Activated CD8-positive, alpha-beta T cell treated with anti-CD3 and anti-CD28 coated beads for 36 hours (primary cell): ENCODE results near the gene CERS6. TPM values are rescaled to one million over a fixed set of nuclear protein-coding genes. Genes with fewer than 3 reads are reported as not detected.

Experiments
- ATAC-seq: fragments of 200-7000 bp; cut with Tn5 transposase; one replicate; pipeline ENCODE4 v1.10.0; 2021; ENCODE audit warnings: mild to moderate bottlenecking, moderate library complexity
- CTCF ChIA-PET: fragments of 350-600 bp; sonication (Branson Sonifier 250); formaldehyde crosslinking; loops from one replicate; lab custom pipeline; 2021; ENCODE audit warnings: antibody characterized with exemption; lab: Charles Lee
- POLR2A ChIA-PET: fragments of 350-600 bp; sonication (Branson Sonifier 250); formaldehyde crosslinking; loops from one replicate; lab custom pipeline; 2021; ENCODE audit warnings: antibody characterized with exemption; lab: Charles Lee
- DNase-seq: peaks from one replicate; pipeline ENCODE4 v3.0.0-alpha.2; 2020
- H3K27ac Mint-ChIP-seq: one replicate; pipeline ENCODE4 v1.8.0; 2021; ENCODE audit warnings: mild to moderate bottlenecking, mixed read lengths
- H3K27me3 Mint-ChIP-seq: one replicate; pipeline ENCODE4 v1.8.0; 2021; ENCODE audit warnings: mixed read lengths
- H3K36me3 Mint-ChIP-seq: one replicate; pipeline ENCODE4 v1.8.0; 2021; ENCODE audit warnings: low read depth, mixed read lengths
- H3K4me1 Mint-ChIP-seq: one replicate; pipeline ENCODE4 v1.8.0; 2021; ENCODE audit warnings: low read depth, mixed read lengths
- H3K4me3 Mint-ChIP-seq: one replicate; pipeline ENCODE4 v1.8.0; 2021; ENCODE audit warnings: mild to moderate bottlenecking, moderate library complexity, mixed read lengths
- H3K9me3 Mint-ChIP-seq: one replicate; pipeline ENCODE4 v1.8.0; 2021; ENCODE audit warnings: mixed read lengths
- CTCF ChIP-seq: fragments of 200-600 bp; IDR thresholded peaks from one replicate; pipeline ENCODE4 v1.8.0; 2022; ENCODE audit warnings: antibody characterized with exemption, mild to moderate bottlenecking
- intact Hi-C: fragments of 100-400 bp; cut with micrococcal nuclease; formaldehyde crosslinking; loops from one replicate; pipeline ENCODE4 v1.10.0; 2022
- total RNA-seq, 2 experiments: library from RNA; stranded (reverse); gene quantifications; one replicate each; pipeline ENCODE4 v1.2.3, GENCODE V29; 2021

CERS6 gene
- total RNA-seq, 2 experiments from 2014 or later = 15.4 to 16.1 TPM

DNA sequence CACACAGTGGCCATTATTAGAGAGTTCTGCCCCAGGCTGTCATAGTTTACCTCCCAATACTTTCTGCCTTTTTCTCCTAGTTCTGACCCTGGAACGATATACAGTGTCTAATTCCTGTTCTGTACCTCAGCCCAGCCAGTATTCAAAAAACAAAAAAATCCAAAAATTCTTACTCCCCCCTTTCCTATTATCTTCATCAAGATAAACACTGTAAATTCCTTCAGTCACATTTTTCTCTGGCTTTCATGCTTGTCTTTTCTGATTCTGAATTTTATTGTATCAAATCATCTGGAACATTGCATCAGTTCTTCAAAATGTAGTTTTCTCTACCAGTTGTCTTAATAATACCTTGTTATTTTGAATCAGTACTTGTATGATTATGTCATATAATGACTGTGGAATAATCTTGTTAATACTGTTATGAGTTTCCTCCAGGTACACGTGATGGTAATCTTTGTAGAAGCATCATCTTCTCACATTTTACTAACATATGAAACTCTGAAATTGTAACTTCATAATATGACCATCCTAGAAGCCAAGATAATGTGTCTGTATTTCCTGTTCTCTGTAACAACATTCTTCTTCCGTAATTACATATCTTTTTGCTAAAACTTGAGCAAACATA lies 267.3 kb downstream of the CERS6 start:
- H3K4me3 Mint-ChIP-seq = no peak overlapping the region
- no peak for TF ChIP-seq CTCF
- H3K9me3 Mint-ChIP-seq = no peaks in the 10 kb centered on the region
- ATAC-seq (no peak), DNase-seq (no peak)
- peaks cover 41% of the 10 kb centered on the region for H3K36me3 Mint-ChIP-seq
- H3K27me3 Mint-ChIP-seq = no peaks in the 10 kb centered on the region
- no peak overlapping the region for H3K27ac Mint-ChIP-seq
- POLR2A ChIA-PET = no interaction called here
- intact Hi-C loops = no loop called here
- H3K4me1 Mint-ChIP-seq = peaks cover 13% of the 10 kb centered on the region
- CTCF ChIA-PET = no interaction called here

DNA sequence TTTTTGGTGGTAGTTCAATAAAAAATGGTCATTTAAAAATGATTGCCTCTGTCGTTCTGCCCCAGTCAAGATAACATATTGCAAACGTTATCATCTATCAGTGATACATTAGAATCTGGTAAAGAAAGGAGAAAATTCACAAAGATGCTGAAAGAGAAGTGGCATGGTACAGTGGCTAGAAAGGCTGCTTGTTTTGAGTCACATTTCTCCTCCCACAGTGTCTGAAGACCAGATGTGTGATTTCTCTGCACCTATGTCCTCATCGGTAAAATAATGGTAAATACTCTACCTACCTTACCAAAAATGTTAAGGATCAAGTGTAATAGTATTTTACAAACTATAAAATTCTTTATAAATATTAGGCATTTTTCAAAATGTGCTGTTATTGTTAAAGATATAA lies 270.3 kb downstream of the CERS6 start:
- Mint-ChIP-seq H3K4me3 (no peak overlapping the region), H3K27me3 (no peaks in the 10 kb centered on the region), H3K27ac (no peak overlapping the region), H3K4me1 (peaks cover 9% of the 10 kb centered on the region), H3K36me3 (peaks cover 22% of the 10 kb centered on the region), H3K9me3 (no peaks in the 10 kb centered on the region)
- DNase-seq = no peak
- ChIA-PET POLR2A (no interaction called here), CTCF (no interaction called here)
- no peak for ATAC-seq
- intact Hi-C loops = no loop called here
- TF ChIP-seq CTCF = no peak

DNA sequence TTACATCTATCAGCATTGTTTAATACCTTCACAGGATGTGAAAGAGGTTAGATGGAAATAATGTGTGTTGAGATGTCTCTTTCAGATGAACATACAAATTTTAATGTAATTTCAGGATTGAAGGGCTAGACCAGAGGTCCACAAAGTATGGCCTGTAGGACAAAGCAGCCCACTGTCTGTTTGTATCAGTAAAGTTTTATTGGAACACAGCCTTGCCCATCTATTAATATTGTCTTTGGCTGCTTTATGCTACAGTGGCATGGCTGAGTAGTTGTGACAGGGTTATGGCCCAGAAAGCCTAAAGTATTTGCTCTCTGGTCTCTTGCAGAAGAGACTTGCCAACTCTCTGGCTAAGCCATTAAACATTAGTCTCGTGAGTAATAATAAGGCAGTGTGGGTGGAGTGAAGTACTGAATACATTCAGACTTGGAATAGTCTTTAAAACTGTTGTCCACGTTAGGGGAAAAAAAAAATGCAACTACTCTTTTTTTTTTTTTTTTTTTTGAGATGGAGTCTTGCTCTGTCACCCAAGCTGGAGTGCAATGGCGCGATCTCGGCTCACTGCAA lies 271.9 kb downstream of the CERS6 start:
- DNase-seq (no peak), ATAC-seq (no peak)
- Mint-ChIP-seq H3K27me3 (no peaks in the 10 kb centered on the region), H3K36me3 (peaks cover 14% of the 10 kb centered on the region), H3K27ac (no peak overlapping the region), H3K4me3 (no peak overlapping the region), H3K4me1 (peaks cover 9% of the 10 kb centered on the region), H3K9me3 (no peaks in the 10 kb centered on the region)
- no peak for TF ChIP-seq CTCF
- ChIA-PET CTCF (interaction anchor here (0.7 kb wide), 1 partner anchor 42 kb away, joined by 3 read pairs; no protein-coding TSS in a partner anchor), POLR2A (no interaction called here)
- intact Hi-C loops = no loop called here

DNA sequence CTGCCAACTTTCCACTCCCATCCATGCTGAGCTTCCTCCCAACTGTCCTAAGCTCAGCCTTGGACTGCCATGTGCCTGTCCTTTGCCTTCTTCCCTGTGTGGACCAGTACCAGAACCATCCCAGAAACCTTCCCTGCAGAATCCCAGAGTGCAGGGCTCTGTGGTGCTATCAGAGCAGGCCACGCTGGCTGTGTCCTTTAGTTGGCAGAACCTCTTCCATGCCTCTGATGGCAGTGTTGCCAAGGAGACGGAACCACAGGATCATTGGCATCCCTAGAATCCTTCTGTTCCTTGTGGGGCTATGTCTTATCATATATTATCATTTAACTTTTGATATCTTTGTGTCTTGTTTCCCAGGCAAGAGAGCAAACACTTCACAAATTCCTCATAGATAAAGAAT lies 273.4 kb downstream of the CERS6 start:
- Mint-ChIP-seq H3K36me3 (peaks cover 2% of the 10 kb centered on the region), H3K4me1 (peaks cover 4% of the 10 kb centered on the region), H3K4me3 (no peak overlapping the region), H3K27me3 (no peaks in the 10 kb centered on the region), H3K9me3 (no peaks in the 10 kb centered on the region), H3K27ac (no peak overlapping the region)
- POLR2A ChIA-PET = no interaction called here
- intact Hi-C loops = no loop called here
- TF ChIP-seq CTCF = no peak
- ATAC-seq (no peak), DNase-seq (no peak)
- CTCF ChIA-PET = interaction anchor here (1.3 kb wide), 1 partner anchor 383 kb away, joined by 3 read pairs; no protein-coding TSS in a partner anchor

GRCh38 chr2:168730344-168730743 lies 274.3 kb downstream of the CERS6 start:
- no peak for TF ChIP-seq CTCF
- no peak for ATAC-seq
- Mint-ChIP-seq H3K4me3 (no peak overlapping the region), H3K27ac (no peak overlapping the region), H3K9me3 (no peaks in the 10 kb centered on the region), H3K4me1 (peaks cover 4% of the 10 kb centered on the region), H3K27me3 (no peaks in the 10 kb centered on the region), H3K36me3 (peaks cover 2% of the 10 kb centered on the region)
- CTCF ChIA-PET = interaction anchor here (1.3 kb wide), 1 partner anchor 384 kb away, joined by 3 read pairs; no protein-coding TSS in a partner anchor
- POLR2A ChIA-PET = no interaction called here
- DNase-seq = no peak
- intact Hi-C loops = no loop called here
